Esophagus (tissue), 2 donors: ENCODE data around the gene LIMS4. TPM values are rescaled to one million over a fixed set of nuclear protein-coding genes. Genes with fewer than 3 reads are reported as not detected.
"Not testable (repeated sequence)": the region's sequence is repeated elsewhere in the genome, so short reads cannot be mapped to it uniquely, and the experiment has no call there.

ENCODE experiments used
- H3K27ac ChIP-seq, 2 donors: one replicate each; pipeline ENCODE4 v1.5.1; 2013; ENCODE audit warnings: low read depth in 2 of 2, mild to moderate bottlenecking in 2 of 2, inconsistent platforms in 1 of 2, low read length in 1 of 2, moderate library complexity in 1 of 2
- H3K27me3 ChIP-seq, 2 donors: one replicate each; pipeline ENCODE4 v1.6.1; 2013; ENCODE audit warnings: low read length in 2 of 2, control low read depth in 1 of 2, mild to moderate bottlenecking in 1 of 2; ENCODE audit not compliant: insufficient read depth in 2 of 2, control insufficient read depth in 1 of 2
- H3K36me3 ChIP-seq, 2 donors: one replicate each; pipeline ENCODE4 v1.6.1; 2013; ENCODE audit warnings: low read length in 1 of 2; ENCODE audit not compliant: control insufficient read depth in 2 of 2, insufficient read depth in 2 of 2
- H3K4me1 ChIP-seq, 2 donors: one replicate each; pipeline ENCODE4 v1.6.1; 2013; ENCODE audit warnings: low read length in 1 of 2; ENCODE audit not compliant: control insufficient read depth in 2 of 2, insufficient read depth in 2 of 2
- H3K4me3 ChIP-seq, 2 donors: one replicate each; pipeline ENCODE4 v1.5.1; 2013; ENCODE audit warnings: low read length in 2 of 2, mild to moderate bottlenecking in 2 of 2, low read depth in 1 of 2, moderate library complexity in 1 of 2
- H3K9me3 ChIP-seq, 2 donors: one replicate each; pipeline ENCODE4 v1.6.1; 2013; ENCODE audit warnings: mild to moderate bottlenecking in 2 of 2, low read depth in 1 of 2, low read length in 1 of 2, moderate library complexity in 1 of 2; ENCODE audit not compliant: control insufficient read depth in 2 of 2, insufficient read depth in 1 of 2
- WGBS, 2 donors: extraction: QIAGEN DNeasy Blood & Tissue Kit; methylation state at CpG; one replicate each; pipeline ENCODE4 v1.1.7; 2013; 5-methylcytosine and 5-hydroxymethylcytosine counted together
- polyA plus RNA-seq, 2 donors: library from polyadenylated mRNA; stranded (reverse); fragments of 200-250 nt; gene quantifications; one replicate each; pipeline ENCODE4 v1.2.3, GENCODE V29; 2013
- donor health status: healthy with polysubstance abuse.
- donor health status: Bipolar disorder and iron deficiency.

The LIMS4 gene
- polyA plus RNA-seq, 2 donors = 0.29 to 0.93 TPM

DNA sequence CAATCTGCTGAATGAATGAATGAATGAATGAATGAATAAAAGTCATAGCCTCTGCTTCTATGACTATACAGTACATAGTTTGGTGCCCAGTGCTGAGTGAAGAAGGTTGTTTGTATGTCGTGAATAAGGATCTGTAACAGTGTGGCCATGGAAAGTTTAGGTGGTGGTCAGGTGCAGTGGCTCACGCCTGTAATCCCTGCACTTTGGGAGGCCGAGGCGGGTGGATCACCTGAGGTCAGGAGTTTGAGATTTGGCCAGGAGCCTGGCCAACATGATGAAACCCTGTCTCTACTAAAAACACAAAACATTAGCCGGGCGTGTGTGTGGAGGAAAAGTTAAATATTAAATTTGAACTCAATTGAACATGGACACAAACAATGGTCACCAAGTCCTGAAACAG is 4.3 kb upstream of the LIMS4 start:
- not testable (repeated sequence) for H3K9me3 ChIP-seq, H3K36me3 ChIP-seq, H3K27me3 ChIP-seq, H3K4me3 ChIP-seq, H3K4me1 ChIP-seq, H3K27ac ChIP-seq
- WGBS, 2 donors = no CpG with 5 or more reads among the region's 6 CpGs

DNA sequence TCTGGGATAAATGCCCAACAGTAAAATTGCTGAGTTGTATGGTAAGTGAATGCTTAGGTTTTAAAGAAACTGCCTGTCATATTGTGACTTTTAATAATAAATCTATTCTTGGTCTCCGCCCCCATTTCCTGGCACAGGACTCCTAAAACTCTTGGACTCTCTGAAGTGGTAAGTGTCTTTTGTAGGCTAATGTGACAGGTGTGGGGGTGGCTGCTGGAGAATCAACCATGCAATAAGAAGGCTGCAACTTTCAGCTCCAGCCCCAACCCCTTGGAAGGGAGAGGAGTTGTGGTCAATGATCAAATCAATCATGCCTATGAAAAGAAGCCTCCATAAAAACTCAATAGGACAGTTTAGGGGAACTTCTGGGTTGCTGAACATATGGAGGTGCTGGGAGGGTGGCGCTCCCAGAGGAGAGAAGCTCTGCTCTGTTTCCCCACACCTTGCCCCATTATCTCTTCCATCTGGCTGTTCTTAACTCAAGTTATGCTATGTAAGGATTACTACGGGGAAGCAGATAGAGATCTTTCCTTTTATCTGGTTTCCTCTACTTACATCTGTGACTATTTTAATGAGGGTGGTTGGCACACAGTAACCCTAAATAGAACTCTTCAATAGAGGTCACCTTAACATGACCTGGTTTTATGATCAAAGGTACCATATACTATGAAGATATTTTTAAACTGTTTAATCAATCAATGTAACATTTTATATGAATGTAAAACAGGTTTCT is 3.2 kb upstream of the LIMS4 start:
- not testable (repeated sequence) for H3K27me3 ChIP-seq, H3K4me3 ChIP-seq, H3K27ac ChIP-seq, H3K9me3 ChIP-seq, H3K4me1 ChIP-seq, H3K36me3 ChIP-seq
- WGBS, 2 donors = no CpG with 5 or more reads among the region's 3 CpGs

DNA sequence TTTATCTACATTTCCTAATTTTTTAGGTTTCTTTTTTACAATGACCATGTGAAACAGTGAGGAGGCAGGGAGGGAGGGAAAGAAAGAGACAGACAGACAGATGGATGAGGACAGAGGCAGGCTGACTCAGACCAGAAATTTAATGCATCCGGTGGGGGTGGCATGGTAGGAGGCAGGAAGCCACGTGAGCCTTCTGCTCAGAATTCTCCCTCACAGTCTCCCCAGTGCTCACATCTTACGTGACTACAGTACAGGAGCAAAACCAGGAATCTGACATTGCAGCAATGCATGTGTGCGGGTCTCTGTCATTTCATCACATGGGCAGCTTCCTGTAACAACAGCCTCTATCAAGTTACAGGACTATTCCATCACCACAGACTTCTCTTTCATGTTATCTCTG is 2.3 kb upstream of the LIMS4 start:
- not testable (repeated sequence) for H3K27ac ChIP-seq, H3K4me3 ChIP-seq, H3K9me3 ChIP-seq, H3K36me3 ChIP-seq, H3K27me3 ChIP-seq, H3K4me1 ChIP-seq
- WGBS, 2 donors = no CpG with 5 or more reads among the region's 4 CpGs

DNA sequence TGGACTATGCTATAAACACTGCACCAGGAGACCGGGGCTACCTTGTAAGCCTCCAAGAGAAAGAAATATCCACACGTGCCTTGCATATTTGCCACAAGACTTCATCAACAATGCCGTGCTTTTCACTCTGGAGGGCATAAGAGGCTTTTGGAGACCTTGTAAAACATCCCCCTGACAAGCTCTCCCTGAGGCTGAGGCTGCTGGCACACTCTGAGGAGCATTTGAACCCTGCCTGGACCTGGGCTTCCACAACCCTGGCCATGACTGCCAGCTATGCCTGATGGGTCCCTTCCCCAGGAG is 393 bp upstream of the LIMS4 start:
- H3K4me3 ChIP-seq, H3K4me1 ChIP-seq, H3K9me3 ChIP-seq, H3K27me3 ChIP-seq, H3K36me3 ChIP-seq, H3K27ac ChIP-seq: not testable (repeated sequence)
- no CpG with 5 or more reads among the region's 3 CpGs for WGBS, 2 donors

DNA sequence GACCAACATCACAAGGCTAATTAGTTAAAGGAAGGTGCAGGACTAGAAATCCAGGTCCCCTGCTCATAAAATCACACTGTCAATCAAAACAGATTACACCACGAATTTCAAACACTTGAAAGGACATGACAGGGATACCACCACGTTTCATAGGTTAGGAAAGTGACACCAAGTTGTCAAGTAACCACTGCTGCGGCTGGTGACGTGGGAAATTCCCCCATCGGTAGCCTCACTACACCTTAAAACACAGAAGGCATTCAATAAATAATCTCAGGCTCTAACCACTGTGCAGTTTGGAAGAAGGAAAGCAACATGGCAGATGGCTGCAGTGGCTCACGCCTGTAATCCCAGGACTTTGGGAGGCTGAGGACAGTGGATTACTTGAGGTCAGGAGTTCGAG is 3.7 kb downstream of the LIMS4 start:
- H3K36me3 ChIP-seq, H3K27ac ChIP-seq, H3K4me1 ChIP-seq, H3K27me3 ChIP-seq, H3K4me3 ChIP-seq, H3K9me3 ChIP-seq: not testable (repeated sequence)
- WGBS, 2 donors = no CpG with 5 or more reads among the region's 7 CpGs

DNA sequence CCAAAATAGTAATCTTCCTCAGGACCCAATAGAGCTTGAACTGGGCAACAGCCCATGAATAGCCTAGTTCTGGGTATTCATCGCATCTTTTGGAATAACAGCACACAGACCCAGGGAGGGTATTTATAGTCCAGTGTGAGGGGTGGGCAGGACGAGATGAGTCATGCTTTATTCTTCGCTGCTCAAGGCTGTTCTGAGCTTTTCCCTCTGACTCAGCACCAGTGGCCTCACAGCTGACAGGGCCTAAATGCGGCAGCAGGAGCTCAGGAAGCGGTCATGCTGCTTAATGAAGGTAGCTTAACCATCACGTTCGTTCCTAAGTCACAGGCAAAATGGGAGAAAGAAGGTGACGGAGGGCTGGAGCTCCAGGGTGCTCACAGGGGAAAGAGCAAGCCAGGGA is 7.3 kb downstream of the LIMS4 start:
- H3K9me3 ChIP-seq, H3K36me3 ChIP-seq, H3K4me3 ChIP-seq, H3K27ac ChIP-seq, H3K27me3 ChIP-seq, H3K4me1 ChIP-seq: not testable (repeated sequence)
- WGBS, 2 donors = no CpG with 5 or more reads among the region's 8 CpGs

DNA sequence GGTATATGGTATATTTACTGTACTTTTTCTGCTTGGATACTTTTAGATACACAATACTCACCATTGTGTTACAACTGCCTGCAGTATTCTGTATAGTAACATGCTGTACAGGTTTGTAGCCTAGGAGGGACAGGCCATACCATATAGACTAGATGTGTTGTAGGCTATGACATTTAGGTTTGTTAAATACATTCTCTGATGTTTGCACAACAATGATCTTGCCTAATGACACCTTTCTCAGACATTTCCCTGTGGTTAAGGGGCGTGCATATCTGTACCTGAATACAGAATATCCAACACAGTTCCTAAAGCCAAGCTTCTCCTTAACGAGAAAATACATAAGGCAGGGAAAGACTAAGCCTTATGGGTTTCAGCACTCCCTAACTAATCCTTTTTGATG is 10.2 kb downstream of the LIMS4 start:
- H3K27me3 ChIP-seq, H3K4me3 ChIP-seq, H3K9me3 ChIP-seq, H3K4me1 ChIP-seq, H3K36me3 ChIP-seq, H3K27ac ChIP-seq: not testable (repeated sequence)
- WGBS, 2 donors = no CpG with 5 or more reads among the region's 2 CpGs

DNA sequence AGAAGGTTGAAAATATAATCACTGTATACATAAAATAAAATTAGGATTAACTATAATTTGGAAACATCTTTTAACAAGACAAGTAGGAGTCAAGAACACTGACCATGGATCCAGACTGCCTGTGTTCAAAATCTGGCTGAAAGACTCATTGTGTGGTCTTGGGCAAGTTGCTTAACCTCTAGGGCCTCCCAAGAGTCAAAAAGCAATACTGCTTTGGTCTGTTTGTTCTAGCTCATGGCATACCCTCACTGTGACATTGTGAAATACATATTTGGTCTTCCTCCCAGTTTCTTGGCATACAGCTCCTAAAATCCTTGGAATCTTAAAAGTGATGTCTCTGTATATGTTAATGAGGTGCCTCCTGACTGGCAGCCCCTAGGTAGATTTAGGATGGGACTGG is 12.3 kb downstream of the LIMS4 start:
- not testable (repeated sequence) for H3K4me3 ChIP-seq, H3K36me3 ChIP-seq, H3K27ac ChIP-seq, H3K27me3 ChIP-seq, H3K9me3 ChIP-seq, H3K4me1 ChIP-seq

DNA sequence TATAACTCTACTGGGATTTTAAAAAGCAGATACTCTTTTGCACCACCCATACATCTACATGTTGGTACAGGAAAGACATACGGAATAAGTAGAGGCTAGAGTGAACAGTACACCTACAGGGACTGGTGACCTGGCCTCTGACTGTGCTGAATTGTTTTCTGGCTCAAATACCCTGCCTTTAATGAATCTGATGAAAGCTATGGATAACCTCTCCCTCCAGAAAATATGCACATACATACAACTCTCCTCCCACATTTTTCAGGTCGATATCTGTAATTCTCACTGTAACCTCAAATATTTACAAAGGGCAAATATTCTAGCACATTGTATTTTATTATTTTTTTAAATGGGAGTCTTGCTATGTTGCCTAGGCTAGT is 15.4 kb downstream of the LIMS4 start:
- H3K27me3 ChIP-seq, H3K36me3 ChIP-seq, H3K4me1 ChIP-seq, H3K4me3 ChIP-seq, H3K9me3 ChIP-seq, H3K27ac ChIP-seq: not testable (repeated sequence)
- 80% methylated on average over 1 of the region's 2 CpGs; no CpG with 5 or more reads in 1 of the 2 donors for WGBS, 2 donors

DNA sequence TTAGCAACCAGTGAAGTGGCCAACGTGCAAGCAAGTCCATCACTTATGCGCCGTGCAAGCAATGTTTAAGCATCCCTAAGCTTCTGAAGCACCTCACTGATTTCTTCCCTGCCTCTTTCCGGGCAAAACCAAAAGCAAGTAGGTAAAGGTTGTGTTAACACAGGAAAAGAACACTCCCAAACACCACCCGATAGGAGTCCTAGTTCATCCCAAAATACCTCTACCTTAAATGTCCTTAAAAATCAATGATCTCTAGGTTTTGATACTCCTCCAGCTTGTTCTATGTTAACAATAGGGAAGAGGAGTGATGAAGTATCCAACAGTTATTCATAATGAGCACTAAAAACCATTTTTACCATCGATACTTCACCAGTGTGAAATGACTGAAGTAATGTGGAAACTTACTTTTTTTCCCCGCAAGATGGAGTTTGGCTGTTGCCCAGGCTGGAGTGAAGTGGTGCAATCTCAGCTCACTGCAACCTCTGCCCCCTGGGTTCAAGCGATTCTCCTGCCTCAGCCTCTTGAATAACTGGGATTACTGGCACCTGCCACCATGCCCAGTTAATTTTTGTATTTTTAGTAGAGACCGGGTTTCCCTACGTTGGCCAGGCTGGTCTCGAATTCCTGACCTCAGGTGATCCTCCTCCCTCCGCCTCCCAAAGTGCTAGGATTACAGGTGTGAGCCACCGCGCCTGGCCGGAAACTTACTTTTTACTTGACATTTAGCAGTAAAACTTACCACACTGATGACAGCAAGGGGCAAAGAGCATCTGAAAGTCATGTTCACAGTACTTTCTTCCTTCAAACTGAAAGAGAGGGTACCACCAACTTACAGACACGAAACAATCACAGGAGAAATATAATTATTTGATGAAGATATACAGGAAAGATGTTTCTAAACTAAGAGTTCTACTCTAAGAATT is 16.1 kb downstream of the LIMS4 start:
- WGBS, 2 donors = 82 to 100% methylated on average over 1 of the region's 16 CpGs
- H3K4me3 ChIP-seq, H3K27ac ChIP-seq, H3K4me1 ChIP-seq, H3K27me3 ChIP-seq, H3K36me3 ChIP-seq, H3K9me3 ChIP-seq: not testable (repeated sequence)
